ENCODE measurements around the gene PARD3B.

DNA sequence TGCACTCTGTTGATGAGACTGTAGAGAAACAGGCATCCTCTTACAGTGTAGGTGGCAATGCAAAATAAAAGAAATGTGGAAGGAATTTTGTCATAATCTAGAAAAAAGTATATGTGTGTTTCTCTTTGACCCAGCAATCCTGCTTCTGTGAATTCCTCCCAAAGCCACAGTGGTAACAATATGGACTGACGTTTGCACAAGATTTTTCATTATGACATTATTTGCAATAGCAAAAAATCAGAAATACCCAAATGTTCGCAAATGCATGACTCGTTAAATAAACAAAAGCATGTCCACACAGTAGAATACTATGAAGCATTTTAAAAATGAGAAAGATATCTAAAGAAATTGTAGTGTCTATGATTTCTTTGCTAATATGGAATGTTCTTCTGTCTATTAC lies 881.8 kb downstream of the PARD3B start:
- TF ChIP-seq, protein P1, sequence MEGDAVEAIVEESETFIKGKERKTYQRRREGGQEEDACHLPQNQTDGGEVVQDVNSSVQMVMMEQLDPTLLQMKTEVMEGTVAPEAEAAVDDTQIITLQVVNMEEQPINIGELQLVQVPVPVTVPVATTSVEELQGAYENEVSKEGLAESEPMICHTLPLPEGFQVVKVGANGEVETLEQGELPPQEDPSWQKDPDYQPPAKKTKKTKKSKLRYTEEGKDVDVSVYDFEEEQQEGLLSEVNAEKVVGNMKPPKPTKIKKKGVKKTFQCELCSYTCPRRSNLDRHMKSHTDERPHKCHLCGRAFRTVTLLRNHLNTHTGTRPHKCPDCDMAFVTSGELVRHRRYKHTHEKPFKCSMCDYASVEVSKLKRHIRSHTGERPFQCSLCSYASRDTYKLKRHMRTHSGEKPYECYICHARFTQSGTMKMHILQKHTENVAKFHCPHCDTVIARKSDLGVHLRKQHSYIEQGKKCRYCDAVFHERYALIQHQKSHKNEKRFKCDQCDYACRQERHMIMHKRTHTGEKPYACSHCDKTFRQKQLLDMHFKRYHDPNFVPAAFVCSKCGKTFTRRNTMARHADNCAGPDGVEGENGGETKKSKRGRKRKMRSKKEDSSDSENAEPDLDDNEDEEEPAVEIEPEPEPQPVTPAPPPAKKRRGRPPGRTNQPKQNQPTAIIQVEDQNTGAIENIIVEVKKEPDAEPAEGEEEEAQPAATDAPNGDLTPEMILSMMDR (IDR thresholded peaks at IDR 0.05; ENCODE audit: borderline replicate concordance, extremely low read depth, low read length, poor library complexity, severe bottlenecking), result no peak
- TF ChIP-seq EZH2 (IDR thresholded peaks at IDR 0.05; ENCODE audit: borderline replicate concordance, low read depth, low read length, severe bottlenecking), result no peak

All from DND-41 (cell line).